ENCODE results near the gene EFNB2. TPM values are rescaled to one million over a fixed set of nuclear protein-coding genes. Genes with fewer than 3 reads are reported as not detected.

The EFNB2 gene
- total RNA-seq, 1 experiment from 2014 or later = 16.4 TPM

- TF ChIP-seq, protein P1, sequence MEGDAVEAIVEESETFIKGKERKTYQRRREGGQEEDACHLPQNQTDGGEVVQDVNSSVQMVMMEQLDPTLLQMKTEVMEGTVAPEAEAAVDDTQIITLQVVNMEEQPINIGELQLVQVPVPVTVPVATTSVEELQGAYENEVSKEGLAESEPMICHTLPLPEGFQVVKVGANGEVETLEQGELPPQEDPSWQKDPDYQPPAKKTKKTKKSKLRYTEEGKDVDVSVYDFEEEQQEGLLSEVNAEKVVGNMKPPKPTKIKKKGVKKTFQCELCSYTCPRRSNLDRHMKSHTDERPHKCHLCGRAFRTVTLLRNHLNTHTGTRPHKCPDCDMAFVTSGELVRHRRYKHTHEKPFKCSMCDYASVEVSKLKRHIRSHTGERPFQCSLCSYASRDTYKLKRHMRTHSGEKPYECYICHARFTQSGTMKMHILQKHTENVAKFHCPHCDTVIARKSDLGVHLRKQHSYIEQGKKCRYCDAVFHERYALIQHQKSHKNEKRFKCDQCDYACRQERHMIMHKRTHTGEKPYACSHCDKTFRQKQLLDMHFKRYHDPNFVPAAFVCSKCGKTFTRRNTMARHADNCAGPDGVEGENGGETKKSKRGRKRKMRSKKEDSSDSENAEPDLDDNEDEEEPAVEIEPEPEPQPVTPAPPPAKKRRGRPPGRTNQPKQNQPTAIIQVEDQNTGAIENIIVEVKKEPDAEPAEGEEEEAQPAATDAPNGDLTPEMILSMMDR (conservative IDR thresholded peaks at IDR 0.05; ENCODE audit: low read depth, low read length) = no peak
- TF ChIP-seq EZH2phosphoT487 (IDR thresholded peaks at IDR 0.05; ENCODE audit: borderline replicate concordance, low read length) (no peak), EZH2 (IDR thresholded peaks at IDR 0.05; ENCODE audit: low read length, unreplicated experiment) (no peak)
- Histone ChIP-seq H3K36me3 (ENCODE audit: low read depth, low read length) (0 out of 2 replicates have a peak, but pooled peaks cover 3% of the 10 kb centered on the region), H3K9ac (ENCODE audit: low read length) (no peak overlapping the region), H3K9me2 (replicated peaks; ENCODE audit: low read length) (no peaks in the 10 kb centered on the region), H3K4me2 (ENCODE audit: low read length) (no peak overlapping the region), H3K4me1 (ENCODE audit: insufficient read depth, low read length) (peaks cover 49% of the 10 kb centered on the region), H3K27me3 (ENCODE audit: low read length) (no peaks in the 10 kb centered on the region), H4K20me1 (ENCODE audit: low read length) (peaks cover 40% of the 10 kb centered on the region), H3F3A (ENCODE audit: low read length, unreplicated experiment) (no peaks in the 10 kb centered on the region), H2AFZ (ENCODE audit: low read length) (no peak overlapping the region), H3K27ac (ENCODE audit: low read length) (no peak overlapping the region), H3K9me3 (ENCODE audit: low read length) (no peaks in the 10 kb centered on the region), H3K79me2 (ENCODE audit: low read length) (peaks cover 99% of the 10 kb centered on the region), H3K4me3 (ENCODE audit: low read length) (no peak overlapping the region)
- POLR2A ChIA-PET (ENCODE audit: unreplicated experiment) = no interaction called here
- intact Hi-C loops (cut with micrococcal nuclease) = no loop called here
- CTCF ChIA-PET = no interaction called here
- BruUV-seq (replicated peaks) = no TSS peak
- DNase-seq (no peak), ATAC-seq (no peak)
Measured at GRCh38 chr13:106526738-106527444, 8.6 kb downstream of the EFNB2 start.

DNA sequence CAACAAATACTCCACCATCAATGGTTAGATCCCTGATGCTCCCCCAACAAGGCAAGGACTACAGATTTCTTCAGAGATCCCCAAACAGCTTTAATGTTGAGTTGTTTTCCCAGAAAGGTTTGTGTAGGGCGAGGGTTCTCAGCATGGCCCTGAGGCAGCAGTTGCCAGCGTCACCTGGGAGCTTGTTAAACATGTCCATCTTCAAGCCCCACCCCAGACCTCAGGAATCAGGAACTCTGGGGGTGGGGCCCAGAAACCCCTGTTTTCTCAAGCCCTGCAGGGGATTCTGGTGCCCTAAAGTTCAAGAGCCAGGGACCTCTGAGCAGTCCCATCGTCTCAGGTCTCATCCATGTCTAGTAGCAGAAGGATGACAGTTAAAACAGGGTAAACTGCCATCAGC is 9.6 kb downstream of the EFNB2 start:
- ChIA-PET CTCF (no interaction called here), POLR2A (ENCODE audit: unreplicated experiment) (no interaction called here)
- H3K27ac ChIP-seq (ENCODE audit: low read length) = no peak overlapping the region
- H3K9me2 ChIP-seq (replicated peaks; ENCODE audit: low read length) = no peaks in the 10 kb centered on the region
- intact Hi-C loops (cut with micrococcal nuclease) = no loop called here
- no peak overlapping the region for H3K9ac ChIP-seq (ENCODE audit: low read length)
- DNase-seq (no peak), ATAC-seq (no peak)
- BruUV-seq (replicated peaks) = no TSS peak
- no peak overlapping the region for H2AFZ ChIP-seq (ENCODE audit: low read length)
- H3K27me3 ChIP-seq (ENCODE audit: low read length) = no peaks in the 10 kb centered on the region
- H3K79me2 ChIP-seq (ENCODE audit: low read length) = peaks cover 98% of the 10 kb centered on the region
- H3K9me3 ChIP-seq (ENCODE audit: low read length) = no peaks in the 10 kb centered on the region
- H3K4me3 ChIP-seq (ENCODE audit: low read length) = no peak overlapping the region
- no peaks in the 10 kb centered on the region for H3F3A ChIP-seq (ENCODE audit: low read length, unreplicated experiment)
- H3K4me2 ChIP-seq (ENCODE audit: low read length) = no peak overlapping the region
- H3K4me1 ChIP-seq (ENCODE audit: insufficient read depth, low read length) = peaks cover 51% of the 10 kb centered on the region
- 0 out of 2 replicates have a peak, but pooled peaks cover 3% of the 10 kb centered on the region for H3K36me3 ChIP-seq (ENCODE audit: low read depth, low read length)
- peaks cover 32% of the 10 kb centered on the region for H4K20me1 ChIP-seq (ENCODE audit: low read length)
- TF ChIP-seq, protein P1 (conservative IDR thresholded peaks at IDR 0.05; ENCODE audit: low read depth, low read length) = no peak
- TF ChIP-seq EZH2phosphoT487 (IDR thresholded peaks at IDR 0.05; ENCODE audit: borderline replicate concordance, low read length) (no peak), EZH2 (IDR thresholded peaks at IDR 0.05; ENCODE audit: low read length, unreplicated experiment) (no peak)

DNA sequence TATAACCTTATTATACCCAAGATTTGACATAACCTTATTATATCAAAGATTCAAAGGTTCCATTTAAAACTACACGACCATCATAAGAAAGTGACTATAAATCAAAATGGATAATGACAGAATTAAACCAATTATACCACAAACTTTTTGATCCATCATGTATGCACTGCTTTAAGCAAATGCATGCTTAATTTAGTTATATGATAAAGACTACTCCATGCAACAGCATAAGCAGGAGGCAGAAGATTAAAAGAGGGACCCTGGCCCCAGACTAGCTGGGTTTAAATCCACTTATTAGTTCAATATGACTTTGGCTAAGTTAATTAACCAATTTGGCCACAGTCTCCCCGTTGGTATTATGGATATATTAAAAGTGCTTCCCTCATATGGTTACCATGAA is 11.4 kb downstream of the EFNB2 start:
- peaks cover 25% of the 10 kb centered on the region; the same call in 1 of the 2 replicates for H4K20me1 ChIP-seq (ENCODE audit: low read length)
- intact Hi-C loops (cut with micrococcal nuclease) = no loop called here
- no peaks in the 10 kb centered on the region for H3K9me2 ChIP-seq (replicated peaks; ENCODE audit: low read length)
- no peak overlapping the region for H3K4me3 ChIP-seq (ENCODE audit: low read length)
- no peaks in the 10 kb centered on the region for H3K9me3 ChIP-seq (ENCODE audit: low read length)
- no TSS peak for BruUV-seq (replicated peaks)
- POLR2A ChIA-PET (ENCODE audit: unreplicated experiment) = no interaction called here
- H2AFZ ChIP-seq (ENCODE audit: low read length) = no peak overlapping the region
- H3K36me3 ChIP-seq (ENCODE audit: low read depth, low read length) = 0 out of 2 replicates have a peak, but pooled peaks cover 6% of the 10 kb centered on the region
- ATAC-seq = no peak
- CTCF ChIA-PET = no interaction called here
- no peaks in the 10 kb centered on the region for H3F3A ChIP-seq (ENCODE audit: low read length, unreplicated experiment)
- H3K4me2 ChIP-seq (ENCODE audit: low read length) = peak overlapping the region; percentile 74
- peaks cover 43% of the 10 kb centered on the region for H3K4me1 ChIP-seq (ENCODE audit: insufficient read depth, low read length)
- H3K79me2 ChIP-seq (ENCODE audit: low read length) = peaks cover 98% of the 10 kb centered on the region
- DNase-seq = no peak
- no peaks in the 10 kb centered on the region for H3K27me3 ChIP-seq (ENCODE audit: low read length)
- no peak overlapping the region for H3K27ac ChIP-seq (ENCODE audit: low read length)
- TF ChIP-seq, protein P1 (conservative IDR thresholded peaks at IDR 0.05; ENCODE audit: low read depth, low read length) = no peak
- no peak for TF ChIP-seq EZH2phosphoT487 (IDR thresholded peaks at IDR 0.05; ENCODE audit: borderline replicate concordance, low read length)
- TF ChIP-seq EZH2 (IDR thresholded peaks at IDR 0.05; ENCODE audit: low read length, unreplicated experiment) = no peak
- no peak overlapping the region for H3K9ac ChIP-seq (ENCODE audit: low read length)
